DMS 273 (cell line): ENCODE data around the gene RPAP3.
A peak's percentile ranks its signal among the peaks of the same experiment; 100 is the strongest.

Source experiments
- DNase-seq: peaks from one replicate; lab custom pipeline; 2025; ENCODE audit not compliant: unreplicated experiment; lab: John Stamatoyannopoulos, UW

The RPAP3 gene

DNA sequence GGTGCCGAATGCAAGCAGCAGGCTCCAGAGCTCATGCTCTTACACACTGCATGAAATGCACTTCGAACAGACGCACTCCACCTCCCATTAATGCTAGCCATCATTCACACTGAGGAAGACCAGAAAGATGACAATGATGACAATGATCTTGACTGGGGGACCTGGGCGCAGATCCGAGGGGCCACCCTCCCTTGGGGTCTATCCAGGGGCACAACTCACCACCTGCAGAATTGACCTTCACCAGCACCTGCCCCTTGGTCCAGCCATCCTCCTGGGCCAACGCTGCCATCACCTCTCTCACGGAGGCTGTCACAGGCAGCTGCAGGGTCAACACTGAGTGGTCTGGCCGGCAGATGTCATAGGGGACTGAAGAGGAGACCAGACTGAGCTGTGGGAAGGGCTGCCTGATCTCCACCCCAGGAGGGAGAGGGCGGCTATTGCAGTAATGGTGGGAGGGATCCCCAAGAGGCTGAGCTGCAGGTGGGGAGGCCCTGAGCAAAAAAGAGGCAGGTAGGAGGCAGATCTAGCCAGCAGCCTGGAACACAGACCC lies 37.6 kb upstream of the RPAP3 start:
- no peak for DNase-seq

DNA sequence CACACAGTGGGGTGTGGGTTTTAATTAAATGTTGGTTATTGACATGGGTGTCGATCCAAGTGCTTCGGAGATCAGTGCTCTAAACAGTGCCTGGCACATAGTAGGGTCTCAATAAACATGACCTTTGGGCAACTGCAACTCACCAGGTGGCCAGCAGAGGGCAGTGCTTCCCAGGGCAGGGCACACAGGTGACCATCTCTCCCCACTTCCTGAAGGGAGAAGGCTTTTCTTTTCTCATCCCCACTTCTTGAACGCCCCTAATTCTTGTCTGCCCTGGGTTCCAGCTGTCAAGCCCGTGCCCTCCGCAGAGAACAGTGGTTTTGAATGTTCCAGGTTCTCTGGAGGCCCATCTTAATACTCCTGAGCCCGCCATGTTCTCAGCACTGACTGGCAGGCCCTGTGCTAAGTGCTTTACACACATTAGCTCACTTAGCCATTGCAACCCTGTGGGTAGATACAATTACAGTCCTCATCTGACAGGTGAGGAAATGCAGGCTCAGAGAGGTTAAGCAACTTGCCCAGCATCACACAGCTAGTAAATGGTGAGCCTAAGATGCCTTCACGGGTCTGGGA lies 36.5 kb upstream of the RPAP3 start:
- peak; percentile 59 for DNase-seq

DNA sequence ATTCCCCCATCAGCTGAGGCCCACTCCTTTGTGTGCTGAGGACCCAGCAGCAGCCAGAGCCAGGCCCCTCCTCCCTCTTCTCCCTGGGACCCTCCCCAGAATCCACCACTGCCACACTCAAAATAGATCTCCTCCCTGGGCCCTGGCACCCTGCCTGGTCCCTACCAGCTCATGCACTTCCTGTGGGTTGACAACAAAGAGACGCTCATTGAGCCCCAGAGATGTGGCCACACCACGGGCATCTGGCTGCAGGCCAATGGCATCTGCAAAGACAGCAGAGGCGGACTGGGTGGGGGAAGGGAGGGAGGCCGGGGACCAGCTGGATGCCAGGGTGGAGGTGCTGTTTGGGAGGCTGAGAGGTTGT lies 35.5 kb upstream of the RPAP3 start:
- DNase-seq: peak; percentile 70

DNA sequence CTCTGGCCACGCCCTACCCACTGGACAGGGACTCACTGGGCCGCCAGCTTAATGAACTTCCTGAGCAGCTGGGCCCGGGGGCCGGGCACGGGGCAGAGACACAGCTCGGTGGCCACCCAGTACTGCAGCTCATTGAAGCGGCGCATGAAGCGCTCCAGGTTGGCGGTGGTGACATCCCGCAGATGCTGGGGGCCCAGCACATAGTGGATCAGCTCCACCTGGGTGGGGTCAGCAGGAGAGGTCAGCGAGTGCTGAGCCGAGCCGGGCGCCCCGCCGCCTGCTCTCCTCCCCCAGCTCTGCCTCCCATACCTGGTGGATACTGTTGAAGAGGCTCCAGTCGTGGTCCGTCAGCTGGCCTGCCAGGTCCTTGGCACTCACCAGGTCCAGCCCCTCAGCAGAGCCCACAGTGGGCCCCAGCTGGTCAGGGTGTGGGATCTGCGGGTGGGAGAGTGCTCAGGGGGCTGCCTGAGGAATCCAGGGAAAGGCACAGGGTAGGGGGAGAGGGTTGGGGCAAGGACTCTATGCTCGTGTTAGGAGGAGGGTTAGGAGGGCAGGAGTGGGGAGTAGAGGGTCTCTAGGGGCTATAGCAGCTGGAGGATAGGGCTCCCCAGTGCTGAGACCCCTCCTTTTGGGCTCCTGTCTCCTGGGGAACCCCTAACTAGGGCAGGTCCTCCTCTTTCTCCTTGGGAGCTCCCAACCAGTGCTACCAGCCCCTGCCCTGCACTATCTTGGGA lies 34.9 kb upstream of the RPAP3 start:
- no peak for DNase-seq

DNA sequence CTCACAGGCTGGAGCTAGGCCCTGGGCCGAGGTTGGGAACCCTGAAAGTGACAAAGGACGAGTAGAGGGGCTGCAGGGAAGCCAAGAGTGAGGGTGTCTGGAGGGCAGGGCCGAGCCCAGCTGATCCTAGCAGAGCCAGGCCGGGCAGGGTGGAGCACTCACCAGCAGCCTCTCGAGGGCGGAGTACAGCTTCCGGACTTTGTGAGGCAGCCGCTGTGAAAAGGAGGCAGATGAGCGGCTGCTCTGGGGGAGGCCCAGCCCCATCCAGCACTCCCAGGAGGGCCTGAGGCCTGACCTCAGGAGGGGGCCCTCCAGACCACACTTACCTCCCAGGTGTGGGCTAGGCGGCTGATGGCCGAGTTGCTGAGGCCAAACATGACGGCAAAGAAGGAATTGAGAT lies 34.1 kb upstream of the RPAP3 start:
- DNase-seq: no peak

DNA sequence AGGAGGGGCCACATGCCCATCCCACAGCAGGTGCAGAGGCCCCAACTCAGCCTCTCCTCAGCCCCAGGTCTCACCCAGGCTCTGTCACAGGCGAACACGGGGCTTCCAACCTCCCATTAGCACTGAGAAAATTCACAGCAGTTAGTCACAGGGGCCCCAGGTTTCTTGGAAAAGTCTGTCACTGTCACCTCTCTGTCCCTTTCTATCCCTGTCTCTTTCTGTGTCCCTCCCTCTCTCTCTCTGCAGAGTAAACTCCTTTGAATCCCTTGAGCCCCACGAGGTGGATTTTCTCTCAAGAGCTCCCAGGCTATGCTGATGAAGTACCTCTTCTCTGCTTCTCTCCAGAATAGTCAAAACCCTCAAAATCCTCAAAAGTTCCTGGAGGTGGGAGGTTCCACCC lies 33.5 kb upstream of the RPAP3 start:
- no peak for DNase-seq

DNA sequence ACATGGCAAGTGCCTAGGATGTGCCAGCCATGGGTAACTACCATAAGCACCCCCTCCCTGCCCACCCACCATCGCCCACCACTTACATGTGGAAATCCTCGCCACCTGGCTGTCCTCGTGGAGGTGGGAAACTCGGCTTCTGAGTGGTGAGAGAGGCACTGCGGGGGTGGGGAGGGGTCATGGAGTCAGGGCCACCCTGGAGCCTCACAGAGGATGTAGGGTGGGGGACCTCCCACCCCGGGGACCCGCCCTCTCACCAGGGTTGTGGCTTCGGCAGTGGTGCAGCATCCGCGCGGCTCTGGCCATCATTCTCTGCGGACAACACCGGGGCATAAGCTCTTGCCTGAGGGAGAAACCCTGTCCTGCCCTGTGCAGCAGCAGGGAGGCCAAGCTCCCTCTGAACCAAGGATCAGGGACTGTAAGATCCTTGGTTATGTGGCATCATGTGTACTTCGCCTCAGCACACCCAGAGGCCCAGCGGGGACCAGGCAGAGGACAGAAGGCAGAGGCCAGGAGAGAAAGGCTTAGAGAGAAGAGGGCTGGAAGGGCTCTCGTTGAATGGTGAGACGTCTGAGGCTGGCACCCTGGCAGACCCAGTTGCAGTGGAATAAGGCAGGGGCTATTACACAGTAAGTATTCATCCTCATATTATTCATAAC lies 32.2 kb upstream of the RPAP3 start:
- no peak for DNase-seq

DNA sequence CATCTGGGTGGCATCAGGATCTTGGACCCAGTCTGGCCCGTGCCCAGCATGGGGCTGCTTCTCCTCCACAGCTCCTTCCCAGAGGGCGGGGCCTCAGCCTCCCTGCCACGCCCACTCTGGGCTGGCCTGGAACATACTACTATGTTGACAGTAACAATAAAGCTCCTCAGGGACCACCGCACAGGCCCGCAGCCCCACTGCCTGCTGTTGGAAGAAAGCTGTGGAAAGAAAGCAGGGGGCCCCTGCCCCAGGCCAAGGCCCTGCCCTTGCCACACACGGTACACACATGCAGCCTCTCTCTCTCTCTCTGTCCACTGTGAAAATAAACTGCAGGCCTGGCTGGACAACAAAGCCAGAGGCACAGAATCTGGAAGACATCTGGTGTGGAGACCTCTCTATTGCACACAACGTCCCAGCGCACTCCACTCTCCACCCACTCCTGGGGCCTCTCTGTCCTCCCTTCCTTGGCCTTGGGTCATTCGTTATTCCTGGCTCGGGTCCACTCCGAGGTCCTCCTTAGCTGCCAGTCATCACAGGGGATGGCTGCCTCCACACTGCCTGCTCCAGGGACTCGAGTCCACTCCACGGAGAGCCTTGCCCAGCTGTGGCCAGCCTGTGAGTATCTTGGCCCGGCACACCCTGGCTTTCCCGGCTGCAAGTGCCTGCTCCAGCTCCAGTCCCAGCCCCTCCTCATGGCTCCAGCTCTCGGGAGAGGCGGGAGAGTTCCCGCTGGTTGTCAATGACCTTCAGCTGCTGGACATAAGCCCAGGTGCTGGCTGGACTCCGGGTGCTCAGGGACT lies 31.2 kb upstream of the RPAP3 start:
- peak; percentile 7 for DNase-seq

DNA sequence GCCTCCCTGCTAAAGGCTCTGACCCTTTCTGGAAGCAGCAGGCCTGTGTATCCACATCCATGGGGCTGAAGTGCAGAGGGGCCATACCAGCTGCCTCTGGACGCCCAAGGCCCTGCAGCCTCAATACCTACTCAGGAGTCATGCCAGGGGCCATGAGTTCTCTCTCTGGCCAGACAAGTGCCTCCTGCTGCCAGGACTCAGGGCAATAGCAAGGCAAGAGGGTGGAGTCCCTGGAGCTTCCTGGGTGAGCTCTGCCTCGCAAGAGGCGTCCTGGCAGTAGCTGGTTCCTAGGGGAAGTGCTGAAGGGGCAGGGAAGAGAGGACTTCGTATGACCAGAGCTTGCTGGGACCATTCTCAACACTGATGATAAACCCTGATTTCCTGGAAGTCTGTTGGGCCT lies 30.4 kb upstream of the RPAP3 start:
- DNase-seq: no peak

DNA sequence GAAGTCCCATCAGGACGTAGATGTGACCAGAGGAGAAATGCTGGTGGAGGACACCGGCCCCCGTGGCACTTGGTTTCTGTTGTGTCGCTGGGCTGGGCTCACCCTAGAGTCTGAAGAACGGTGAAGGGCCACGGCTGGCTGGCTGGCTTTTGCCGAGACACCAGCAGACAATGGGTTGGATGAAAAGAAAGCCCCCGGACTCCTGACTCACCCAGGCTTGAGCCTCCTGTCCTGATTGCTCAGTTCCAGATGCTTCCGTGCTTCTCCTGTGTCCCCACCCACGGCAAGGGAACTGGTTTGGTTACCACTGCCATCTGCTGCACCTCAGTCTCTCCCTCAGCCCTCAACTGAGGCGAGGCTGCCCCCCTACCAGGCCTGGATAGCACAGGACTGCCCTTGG lies 29.8 kb upstream of the RPAP3 start:
- no peak for DNase-seq

DNA sequence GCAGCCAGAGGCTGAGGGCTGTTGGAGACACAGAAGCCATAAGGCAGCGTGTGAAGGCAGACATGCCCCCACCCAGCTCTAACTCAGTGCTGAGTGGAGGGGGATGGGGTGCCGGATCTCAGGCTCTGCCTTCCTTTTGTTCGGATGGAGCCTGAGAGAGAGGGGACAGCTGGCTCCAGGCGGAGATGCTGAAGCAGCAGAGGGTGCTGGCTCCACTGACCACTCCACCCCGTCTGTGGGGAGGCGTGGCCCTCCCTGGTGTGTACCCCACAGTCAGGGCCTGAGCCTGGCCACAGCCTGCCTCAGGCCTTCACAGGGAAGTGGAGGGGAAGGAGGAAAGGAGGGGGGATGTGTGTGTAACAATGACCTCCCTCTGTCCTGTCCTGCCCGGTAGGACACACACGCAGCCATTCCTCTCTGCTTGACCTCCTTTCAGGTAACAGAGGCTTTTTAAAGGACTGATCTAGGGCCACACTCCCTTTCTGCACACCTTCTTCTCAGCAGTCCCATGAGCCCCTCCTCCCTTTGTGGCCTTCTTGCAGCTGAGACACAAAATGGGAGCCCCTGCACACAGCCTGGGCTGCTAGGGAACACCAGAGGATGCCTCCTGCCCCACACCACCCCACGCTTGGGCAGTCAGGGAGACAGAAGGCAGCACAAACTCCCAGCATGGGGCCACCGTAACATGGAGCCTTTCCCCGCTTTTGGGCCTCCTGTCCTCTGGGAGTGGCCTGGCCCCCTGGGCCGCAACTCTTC lies 29.1 kb upstream of the RPAP3 start:
- DNase-seq: peak; percentile 32

DNA sequence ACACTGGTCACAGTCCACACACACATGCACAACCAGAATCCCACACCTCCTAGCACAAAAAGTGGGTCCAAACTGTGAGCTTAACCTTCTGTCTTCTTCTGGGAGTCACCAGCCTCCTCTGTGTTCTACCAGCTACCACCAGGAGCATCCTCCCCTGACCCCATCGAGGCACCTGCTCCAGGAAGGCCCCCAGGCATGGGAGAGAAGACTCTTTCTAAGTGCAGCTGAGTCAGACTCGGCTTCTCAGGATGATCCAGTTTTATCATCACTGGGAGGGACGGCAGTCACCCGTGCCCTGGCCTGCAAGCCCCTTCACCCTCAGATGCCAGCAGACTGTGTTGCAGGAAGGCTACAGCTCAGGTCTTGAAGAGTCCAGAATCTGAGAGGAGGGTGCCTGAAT lies 27.3 kb upstream of the RPAP3 start:
- no peak for DNase-seq

DNA sequence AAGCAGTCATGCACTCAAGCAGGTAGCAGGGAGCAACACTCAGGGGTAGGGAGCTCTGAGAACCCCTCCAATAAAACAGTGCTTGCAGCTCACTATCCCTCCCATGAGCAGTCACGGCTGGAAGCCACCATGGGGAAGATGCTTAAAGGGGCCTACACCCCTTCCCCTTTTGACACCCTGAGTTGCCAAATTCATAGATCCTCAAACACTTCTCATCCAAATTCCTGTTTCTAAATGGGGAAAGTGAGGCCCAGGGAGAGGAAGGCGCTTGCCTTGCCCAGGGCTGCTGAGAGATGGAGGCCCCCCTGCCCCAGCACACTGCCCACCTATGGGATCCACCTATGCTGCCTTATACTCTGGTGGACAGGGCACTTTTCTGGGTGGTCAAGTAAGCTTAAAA lies 26.7 kb upstream of the RPAP3 start:
- no peak for DNase-seq

DNA sequence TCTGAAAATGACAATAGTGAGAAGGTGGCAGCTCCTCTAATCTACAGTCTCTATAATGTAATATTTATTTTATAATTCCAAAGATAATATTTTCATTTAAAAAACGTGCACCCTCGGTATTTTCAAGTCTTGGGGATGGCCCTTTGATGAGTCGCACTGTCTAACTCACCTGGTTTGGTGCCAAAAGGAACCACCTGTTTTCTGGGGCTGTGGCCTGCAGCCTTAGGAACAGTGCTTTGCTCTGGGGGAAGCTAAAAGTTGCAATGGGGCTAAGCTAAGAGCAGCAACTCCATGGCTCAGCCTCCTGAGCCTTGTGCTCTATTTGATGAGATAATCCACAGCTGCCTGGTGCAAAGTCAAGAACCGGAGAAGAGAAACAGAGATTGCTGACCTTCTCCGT lies 25.9 kb upstream of the RPAP3 start:
- DNase-seq: peak; percentile 2

DNA sequence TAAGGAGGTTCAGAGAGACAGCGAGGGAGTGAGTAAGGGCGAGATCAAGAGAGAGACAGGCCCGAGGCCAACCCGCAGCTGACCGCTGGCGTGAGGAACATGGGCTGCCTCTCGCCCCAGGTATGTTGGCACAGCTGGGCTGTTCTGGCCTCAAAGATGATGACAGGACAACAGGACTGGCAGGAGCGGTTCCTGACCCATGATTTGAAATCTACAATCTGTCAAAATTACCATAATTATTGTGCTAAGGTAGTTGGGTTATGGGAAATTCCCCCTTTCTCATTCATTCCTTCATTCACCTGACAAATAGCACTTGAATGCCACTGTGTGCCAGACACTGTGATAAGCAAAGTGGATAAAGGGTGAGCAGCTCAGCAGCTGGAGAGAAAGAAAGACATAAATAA lies 24.5 kb upstream of the RPAP3 start:
- DNase-seq: no peak

DNA sequence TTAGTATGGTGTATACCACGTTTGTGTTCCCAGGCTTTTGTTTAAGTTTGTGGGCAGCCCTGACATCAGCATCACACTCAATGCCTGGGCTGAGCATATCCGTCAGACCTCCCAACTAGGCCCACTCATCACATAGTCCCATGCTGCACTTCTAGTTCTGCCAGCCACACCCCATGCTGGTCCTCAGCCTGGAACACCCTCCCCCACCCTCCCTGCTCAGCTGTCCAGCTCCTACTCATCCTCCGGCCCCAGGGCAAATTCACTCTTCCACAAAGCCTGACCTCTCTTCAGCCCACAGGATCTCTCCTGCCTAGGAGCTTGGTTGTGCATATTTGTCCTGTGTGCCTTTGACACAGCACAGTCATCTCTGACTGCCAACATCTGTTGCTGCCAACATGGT lies 23.4 kb upstream of the RPAP3 start:
- DNase-seq: peak; percentile 4

DNA sequence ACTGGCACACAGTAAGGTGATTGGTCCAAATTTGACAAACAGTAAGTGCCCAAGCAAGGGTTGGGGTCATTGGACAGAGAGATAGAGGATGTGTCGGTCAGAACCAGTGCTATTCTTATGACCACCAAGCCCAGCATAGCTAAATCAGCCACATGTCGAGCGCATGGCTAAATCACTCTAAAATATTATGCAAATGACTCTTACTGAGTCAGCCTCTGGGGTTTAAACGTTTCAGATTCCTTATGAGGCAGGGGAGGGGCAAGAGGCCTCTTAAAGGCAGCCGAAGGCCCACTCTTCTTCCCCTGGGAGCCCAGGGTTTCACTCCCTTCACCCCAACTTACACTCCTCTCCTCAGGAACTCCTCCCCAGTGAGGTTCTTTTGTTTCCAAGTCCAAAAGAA lies 20.1 kb upstream of the RPAP3 start:
- peak; percentile 9 for DNase-seq

DNA sequence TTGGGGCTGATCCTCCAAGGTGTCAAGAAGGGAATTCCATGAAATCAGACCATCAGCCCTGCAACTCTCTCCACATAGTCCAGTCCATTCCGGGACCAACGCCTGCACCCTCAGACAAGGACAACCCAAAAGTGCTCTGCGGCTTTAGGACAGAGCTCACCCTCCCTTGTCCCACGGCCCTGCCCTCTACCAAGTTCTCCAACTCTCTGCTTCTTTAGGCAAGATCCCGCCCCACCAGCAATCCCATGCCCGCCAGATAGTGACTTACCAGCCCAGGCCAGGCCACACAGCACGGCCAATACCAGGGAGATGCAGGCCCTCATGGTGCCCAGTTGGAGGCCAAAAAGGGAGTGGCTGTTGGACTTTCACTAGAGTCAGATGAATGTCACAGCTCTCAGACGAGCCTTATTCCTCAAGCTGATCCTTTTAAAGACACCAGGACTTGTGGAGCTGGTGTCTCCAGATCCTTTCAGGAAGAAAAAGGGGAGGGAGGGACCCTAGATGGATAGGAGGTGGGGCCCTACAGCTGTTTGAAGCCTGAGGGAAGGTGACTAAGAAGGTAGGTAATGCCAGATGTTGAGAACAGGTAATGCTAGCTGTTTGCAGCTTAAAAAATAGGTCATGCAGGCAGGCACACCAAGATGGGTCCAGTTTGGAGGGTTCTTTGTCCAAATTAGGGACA lies 19.4 kb upstream of the RPAP3 start, which contains the start of gene ENDOU:
TSS of gene ENDOU (minus strand) at position 400 of the 682 bp plus-strand sequence. CDS start at position 323, 77 bp downstream.
- DNase-seq: no peak

DNA sequence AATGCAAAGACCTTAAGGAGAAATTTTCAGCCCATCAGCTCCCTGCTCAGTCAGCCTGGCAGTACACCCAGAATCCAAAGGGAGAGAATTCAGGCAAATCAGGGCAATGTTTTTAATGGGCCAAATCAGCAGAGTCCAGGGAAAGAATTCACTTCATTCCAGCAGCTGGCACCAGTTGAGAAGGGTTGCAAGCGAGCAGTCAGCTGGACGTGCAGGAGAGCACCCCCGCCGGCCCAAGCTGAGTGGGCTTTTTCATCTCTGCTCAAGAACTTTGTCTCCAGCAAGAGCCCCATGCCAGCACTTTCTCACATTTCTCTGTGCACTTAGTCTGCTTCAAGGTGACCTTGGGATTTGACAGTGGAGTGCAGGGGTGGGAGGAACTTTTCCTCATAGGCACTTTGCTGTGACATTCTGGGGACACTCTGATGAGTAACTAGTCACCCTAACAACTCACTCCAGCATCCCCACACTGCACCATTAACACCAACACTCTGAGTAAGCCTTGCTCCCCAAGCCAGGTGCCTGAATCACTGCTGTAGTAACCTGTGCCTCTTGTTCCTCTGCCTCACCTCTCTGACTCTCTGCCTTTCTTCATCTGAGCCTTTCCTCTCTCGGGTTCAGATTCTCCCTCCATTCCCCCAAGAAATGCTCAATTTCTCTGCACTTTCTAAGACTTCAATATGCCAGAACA lies 17.3 kb upstream of the RPAP3 start:
- DNase-seq: no peak
